Amniotic epithelial cell (primary cell): ENCODE data around the gene CTAGE4.
A peak's percentile ranks its signal among the peaks of the same experiment; 100 is the strongest.
"Not testable (repeated sequence)": the region's sequence is repeated elsewhere in the genome, so short reads cannot be mapped to it uniquely, and the experiment has no call there.

Experiments used
- DNase-seq: peaks from one replicate; pipeline ENCODE4 v3.0.0-alpha.2; 2010; ENCODE audit warnings: low read depth

Gene CTAGE4

GRCh38 chr7:144183166-144183565 is at the start of gene CTAGE4:
Gene CTAGE4 (plus strand): TSS chr7:144183466. CDS start chr7:144183504, 38 bp downstream.
- DNase-seq: not testable (repeated sequence)

- DNase-seq: no peak
Observed at GRCh38 chr7:144134116-144134515, 49.1 kb upstream of the CTAGE4 start.

GRCh38 chr7:144137501-144137900 is 45.8 kb upstream of the CTAGE4 start:
- DNase-seq: peak; percentile 37

GRCh38 chr7:144142187-144142586 is 41.1 kb upstream of the CTAGE4 start:
- no peak for DNase-seq

- no peak for DNase-seq
Observed at GRCh38 chr7:144144426-144144825, 38.8 kb upstream of the CTAGE4 start.

GRCh38 chr7:144148224-144148827 is 34.9 kb upstream of the CTAGE4 start:
- no peak for DNase-seq

- no peak for DNase-seq
Observed at GRCh38 chr7:144158861-144159260, 24.4 kb upstream of the CTAGE4 start.

GRCh38 chr7:144164784-144165183 is 18.5 kb upstream of the CTAGE4 start:
- DNase-seq: no peak

GRCh38 chr7:144171594-144172350 is 11.5 kb upstream of the CTAGE4 start:
- DNase-seq: peak; percentile 62

- DNase-seq: no peak
Observed at GRCh38 chr7:144174613-144175012, 8.7 kb upstream of the CTAGE4 start.

- DNase-seq: peak; percentile 18
Observed at GRCh38 chr7:144178380-144179164, 4.7 kb upstream of the CTAGE4 start.

GRCh38 chr7:144179165-144179479 is 4.1 kb upstream of the CTAGE4 start:
- not testable (repeated sequence) for DNase-seq

GRCh38 chr7:144187848-144188247 is 4.6 kb downstream of the CTAGE4 start:
- not testable (repeated sequence) for DNase-seq

- DNase-seq: not testable (repeated sequence)
Observed at GRCh38 chr7:144188578-144189171, 5.4 kb downstream of the CTAGE4 start.

GRCh38 chr7:144193782-144194181 is 10.5 kb downstream of the CTAGE4 start:
- not testable (repeated sequence) for DNase-seq

- not testable (repeated sequence) for DNase-seq
Observed at GRCh38 chr7:144194453-144194852, 11.2 kb downstream of the CTAGE4 start.

- DNase-seq: not testable (repeated sequence)
Observed at GRCh38 chr7:144195212-144195872, 12.1 kb downstream of the CTAGE4 start, which contains the start of gene ARHGEF35. Gene ARHGEF35 (minus strand): TSS chr7:144195833. CDS start chr7:144188383, 7,450 bp downstream.

GRCh38 chr7:144198934-144199333 is 15.7 kb downstream of the CTAGE4 start:
- not testable (repeated sequence) for DNase-seq

- DNase-seq: not testable (repeated sequence)
Observed at GRCh38 chr7:144201978-144202377, 18.7 kb downstream of the CTAGE4 start.

GRCh38 chr7:144203086-144203485 is 19.8 kb downstream of the CTAGE4 start:
- DNase-seq: not testable (repeated sequence)

- not testable (repeated sequence) for DNase-seq
Observed at GRCh38 chr7:144205306-144205705, 22.0 kb downstream of the CTAGE4 start.

- not testable (repeated sequence) for DNase-seq
Observed at GRCh38 chr7:144217200-144217599, 33.9 kb downstream of the CTAGE4 start.
